IMR-90 (cell line): ENCODE data around the gene CPXM1. TPM values are rescaled to one million over a fixed set of nuclear protein-coding genes. Genes with fewer than 3 reads are reported as not detected.
A peak's percentile ranks its signal among the peaks of the same experiment; 100 is the strongest.

Experiments used
- ATAC-seq: fragments of 200-7000 bp; cut with Tn5 transposase; 2 replicates; pipeline ENCODE4 v1.9.1; 2020; ENCODE audit warnings: low read depth, mild to moderate bottlenecking, moderate library complexity
- BruUV-seq: library from RNA; stranded (reverse); fragments of 400-500 nt; replicated peaks from 2 replicates; lab custom pipeline; 2021; lab: Mats Ljungman, UMichigan
- CTCF ChIA-PET: fragments of 300-600 bp; formaldehyde crosslinking; extraction: SDS; loops from one replicate; lab custom pipeline; 2021; ENCODE audit warnings: antibody characterized with exemption; lab: Yijun Ruan, JAX
- POLR2A ChIA-PET: fragments of 300-600 bp; sonication (Branson Sonifier 250); formaldehyde crosslinking; loops from one replicate; lab custom pipeline; 2022; ENCODE audit warnings: antibody characterized with exemption; ENCODE audit not compliant: unreplicated experiment; lab: Charles Lee
- DNase-seq: peaks from one replicate; pipeline ENCODE4 v3.0.0; 2013
- H2AFZ ChIP-seq: replicated peaks from 2 replicates; pipeline ENCODE3; 2013; ENCODE audit warnings: low read length, mild to moderate bottlenecking; ENCODE audit not compliant: poor library complexity
- H2AK5ac ChIP-seq: 2 replicates; pipeline ENCODE4 v1.6.1; 2013; ENCODE audit warnings: low read depth, low read length, inconsistent platforms
- H2AK9ac ChIP-seq: replicated peaks from 2 replicates; pipeline ENCODE3; 2013; ENCODE audit warnings: mild to moderate bottlenecking, low read depth, low read length, moderate library complexity; ENCODE audit not compliant: poor library complexity
- H2BK120ac ChIP-seq: 2 replicates; pipeline ENCODE4 v1.6.1; 2013; ENCODE audit warnings: low read depth, low read length, inconsistent platforms
- H2BK15ac ChIP-seq: 3 replicates; pipeline ENCODE4 v1.6.1; 2013; ENCODE audit warnings: low read depth, low read length, inconsistent platforms
- H2BK20ac ChIP-seq: 2 replicates; pipeline ENCODE4 v1.6.1; 2013; ENCODE audit warnings: low read depth, mild to moderate bottlenecking, inconsistent platforms, low read length, moderate library complexity
- H2BK5ac ChIP-seq: 2 replicates; pipeline ENCODE4 v1.6.1; 2013; ENCODE audit warnings: mild to moderate bottlenecking, low read depth, low read length, inconsistent platforms; ENCODE audit not compliant: poor library complexity, severe bottlenecking
- H3K14ac ChIP-seq: replicated peaks from 2 replicates; pipeline ENCODE4 v1.6.1; 2013; ENCODE audit warnings: low read depth, low read length, inconsistent platforms
- H3K18ac ChIP-seq: 2 replicates; pipeline ENCODE4 v1.6.1; 2013; ENCODE audit warnings: low read depth, low read length, control low read depth
- H3K23ac ChIP-seq: 2 replicates; pipeline ENCODE4 v1.6.1; 2013; ENCODE audit warnings: low read depth, low read length, inconsistent platforms
- H3K27ac ChIP-seq: 2 replicates; pipeline ENCODE4 v1.5.1; 2013; ENCODE audit warnings: mild to moderate bottlenecking, control low read depth, low read length; ENCODE audit not compliant: insufficient read depth
- H3K27me3 ChIP-seq: 2 replicates; pipeline ENCODE4 v1.6.1; 2013; ENCODE audit warnings: low read length; ENCODE audit not compliant: control insufficient read depth, insufficient read depth
- H3K36me3 ChIP-seq: 2 replicates; pipeline ENCODE4 v1.6.1; 2013; ENCODE audit warnings: low read length, mixed read lengths; ENCODE audit not compliant: control insufficient read depth, insufficient read depth
- H3K4ac ChIP-seq: 2 replicates; pipeline ENCODE4 v1.6.1; 2013; ENCODE audit warnings: low read depth, low read length, inconsistent platforms
- H3K4me1 ChIP-seq: 2 replicates; pipeline ENCODE4 v1.6.1; 2013; ENCODE audit warnings: low read length, mixed read lengths; ENCODE audit not compliant: control insufficient read depth, insufficient read depth
- H3K4me2 ChIP-seq: 2 replicates; pipeline ENCODE4 v1.6.1; 2013; ENCODE audit warnings: low read depth, mild to moderate bottlenecking, control low read depth, low read length, moderate library complexity
- H3K4me3 ChIP-seq: 2 replicates; pipeline ENCODE4 v1.5.1; 2013; ENCODE audit warnings: low read depth, mild to moderate bottlenecking, control low read depth, low read length, moderate library complexity; ENCODE audit not compliant: insufficient read depth
- H3K56ac ChIP-seq: 2 replicates; pipeline ENCODE4 v1.6.1; 2013; ENCODE audit warnings: low read length, inconsistent platforms; ENCODE audit not compliant: insufficient read depth; ENCODE audit errors: extremely low read depth
- H3K79me1 ChIP-seq, 2 experiments: 2 replicates each; pipeline ENCODE4 v1.6.1; 2013; ENCODE audit warnings: low read length in 2 of 2, inconsistent platforms in 1 of 2, low read depth in 1 of 2
- H3K9ac ChIP-seq: 2 replicates; pipeline ENCODE4 v1.6.1; 2013; ENCODE audit warnings: low read depth, low read length, control low read depth
- H3K9me1 ChIP-seq: 2 replicates; pipeline ENCODE4 v1.6.1; 2013; ENCODE audit warnings: low read length, inconsistent platforms; ENCODE audit not compliant: insufficient read depth
- H3K9me3 ChIP-seq: 2 replicates; pipeline ENCODE4 v1.6.1; 2013; ENCODE audit warnings: low read length; ENCODE audit not compliant: control insufficient read depth, insufficient read depth
- H4K20me1 ChIP-seq: 2 replicates; pipeline ENCODE4 v1.6.1; 2013; ENCODE audit warnings: low read length, inconsistent platforms; ENCODE audit not compliant: insufficient read depth
- H4K5ac ChIP-seq: 2 replicates; pipeline ENCODE4 v1.6.1; 2013; ENCODE audit warnings: mild to moderate bottlenecking, low read depth, low read length, control low read depth
- H4K8ac ChIP-seq, 2 experiments: 2 replicates each; pipeline ENCODE4 v1.6.1; 2013; ENCODE audit warnings: low read depth in 2 of 2, low read length in 2 of 2, control low read depth in 1 of 2, inconsistent platforms in 1 of 2
- H4K91ac ChIP-seq: 2 replicates; pipeline ENCODE4 v1.6.1; 2013; ENCODE audit warnings: low read depth, low read length, inconsistent platforms; ENCODE audit not compliant: insufficient read depth
- BHLHE40 ChIP-seq: fragments of 150-350 bp; IDR thresholded peaks from 2 replicates; pipeline ENCODE4 v1.6.1; 2016; ENCODE audit warnings: mild to moderate bottlenecking, low read depth, low read length
- CEBPB ChIP-seq: IDR thresholded peaks from 2 replicates; pipeline ENCODE4 v1.6.1; 2012; ENCODE audit warnings: low read depth, low read length, improper control_type of control experiment
- FOS ChIP-seq: fragments of 150-350 bp; IDR thresholded peaks from 2 replicates; pipeline ENCODE4 v1.6.1; 2016; ENCODE audit warnings: low read depth, low read length
- MAFK ChIP-seq: IDR thresholded peaks from 2 replicates; pipeline ENCODE4 v1.6.1; 2012; ENCODE audit warnings: low read depth, low read length, improper control_type of control experiment
- MAZ ChIP-seq: IDR thresholded peaks from 2 replicates; pipeline ENCODE4 v1.6.1; 2012; ENCODE audit warnings: low read depth, mild to moderate bottlenecking, low read length, improper control_type of control experiment, moderate library complexity, borderline replicate concordance
- MXI1 ChIP-seq: IDR thresholded peaks from 2 replicates; pipeline ENCODE4 v1.6.1; 2012; ENCODE audit warnings: low read depth, mild to moderate bottlenecking, low read length, moderate library complexity, borderline replicate concordance
- POLR2A ChIP-seq: IDR thresholded peaks from 2 replicates; pipeline ENCODE4 v1.6.1; 2012; ENCODE audit warnings: mild to moderate bottlenecking, low read depth, low read length
- RCOR1 ChIP-seq: IDR thresholded peaks from 2 replicates; pipeline ENCODE4 v1.6.1; 2012; ENCODE audit warnings: mild to moderate bottlenecking, low read length, improper control_type of control experiment; ENCODE audit not compliant: insufficient replicate concordance
- RFX5 ChIP-seq: IDR thresholded peaks from 2 replicates; pipeline ENCODE4 v1.8.0; 2012; ENCODE audit warnings: low read depth, mild to moderate bottlenecking, low read length, moderate library complexity
- SMC3 ChIP-seq: fragments of 150-350 bp; IDR thresholded peaks from 2 replicates; pipeline ENCODE4 v1.6.1; 2016; ENCODE audit warnings: low read depth, mild to moderate bottlenecking, antibody characterized with exemption, low read length, moderate library complexity
- whole genome bisulfite sequencing, 2 experiments: methylation state at CpG; one replicate each; pipeline versions ENCODE4 v1.1.5 to v1.1.7; 2013; ENCODE audit warnings: missing lambda C conversion rate in 2 of 2; ENCODE audit not compliant: insufficient read length in 1 of 2; ENCODE audit errors: extremely low coverage in 2 of 2; 5-methylcytosine and 5-hydroxymethylcytosine counted together
- dilution Hi-C: fragments of 300-500 bp; cut with HindIII; formaldehyde crosslinking; loops from one replicate; pipeline ENCODE4 v1.14.3; 2018; ENCODE audit warnings: low sequenced_read_pairs; ENCODE audit not compliant: unreplicated experiment
- in situ Hi-C: fragments of 300-500 bp; cut with MboI; formaldehyde crosslinking; loops from 3 replicates; pipeline ENCODE4 v1.14.3; 2019; ENCODE audit warnings: low sequenced_read_pairs, inconsistent platforms, mixed read lengths
- intact Hi-C: fragments of 100-400 bp; cut with micrococcal nuclease; formaldehyde crosslinking; loops from 2 replicates; pipeline ENCODE4 v1.10.0; 2022
- polyA plus RNA-seq, 3 experiments: library from polyadenylated mRNA; depleted of rRNA; stranded (reverse); fragments of >200 nt; gene quantifications; 2 replicates each; pipeline ENCODE4 v1.2.3, GENCODE V29; 2012; ENCODE audit warnings: low replicate concordance in 1 of 3
- total RNA-seq: library from RNA; depleted of rRNA; stranded (reverse); fragments of >200 nt; gene quantifications from 2 replicates; pipeline ENCODE4 v1.2.3, GENCODE V29; 2012

Gene CPXM1
- total and polyA plus RNA-seq, 2 of the 4 experiments (the other 2 are of a cell fraction) = 1.1 to 4.6 TPM

DNA sequence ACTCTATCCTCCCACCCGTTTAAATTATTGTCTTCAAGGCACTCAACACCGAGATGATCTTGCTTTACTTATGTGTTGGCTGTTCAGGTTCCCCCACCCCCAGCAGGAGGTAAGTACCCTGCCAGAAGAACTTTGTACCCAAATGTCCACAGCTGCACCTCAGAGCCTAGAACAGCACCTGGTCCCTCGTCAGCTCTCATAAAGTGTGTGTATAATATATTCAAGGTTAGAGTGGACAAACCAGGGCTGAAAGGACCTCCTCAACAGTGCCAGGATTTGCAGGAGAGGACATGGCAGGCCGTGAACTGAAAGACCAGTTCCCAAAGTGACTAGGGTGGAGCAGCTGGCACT is 5.9 kb upstream of the CPXM1 start:
- Histone ChIP-seq H4K91ac (no peak overlapping the region), H3K9ac (no peak overlapping the region), H2BK20ac (no peak overlapping the region), H2BK5ac (no peak overlapping the region), H3K27me3 (peaks cover 55% of the 10 kb centered on the region), H3K18ac (no peak overlapping the region), H2BK15ac (no peak overlapping the region), H3K4ac (no peak overlapping the region), H3K79me1 (no peaks in the 10 kb centered on the region), H3K4me3 (no peak overlapping the region), H2AFZ (peak overlapping the region; percentile 65), H2BK120ac (no peak overlapping the region), H3K9me3 (0 out of 2 replicates have a peak, but pooled peaks cover 5% of the 10 kb centered on the region), H2AK9ac (no peak overlapping the region), H3K23ac (no peak overlapping the region), H3K14ac (no peak overlapping the region), H3K56ac (no peak overlapping the region), H3K4me1 (0 out of 2 replicates have a peak, but pooled peaks cover 3% of the 10 kb centered on the region), H3K27ac (no peak overlapping the region), H3K4me2 (no peak overlapping the region), H4K20me1 (no peaks in the 10 kb centered on the region), H4K8ac (no peak overlapping the region), H3K9me1 (peaks cover 3% of the 10 kb centered on the region; the same call in 1 of the 2 replicates), H4K5ac (no peak overlapping the region), H3K36me3 (no peaks in the 10 kb centered on the region), H2AK5ac (no peak overlapping the region)
- dilution Hi-C loops = no loop called here
- TF ChIP-seq POLR2A (no peak), FOS (no peak), BHLHE40 (no peak), RCOR1 (no peak), RFX5 (no peak), SMC3 (no peak), CEBPB (no peak), MAFK (no peak), MXI1 (no peak), MAZ (no peak)
- in situ Hi-C loops = loop anchor here (25.0 kb wide), 1 partner anchor 694 kb away; the partner anchor contains the start of gene STK35
- ATAC-seq = no peak
- no peak for DNase-seq
- no TSS peak for BruUV-seq
- intact Hi-C loops = no loop called here
- WGBS, 2 experiments = 33% methylated on average over 1 of the region's 4 CpGs; no CpG with 5 or more reads in 1 of the 2 experiments
- CTCF ChIA-PET = no interaction called here
- POLR2A ChIA-PET = no interaction called here
